GM23338 (cell line): ENCODE measurements around the gene POR. TPM values are rescaled to one million over a fixed set of nuclear protein-coding genes. Genes with fewer than 3 reads are reported as not detected.

ENCODE experiments used
- ATAC-seq: fragments of 200-7000 bp; cut with Tn5 transposase; 3 replicates; pipeline ENCODE4 v1.9.1; 2020
- DNase-seq: peaks from one replicate; pipeline ENCODE4 v3.0.0-alpha.2; 2015; ENCODE audit warnings: low spot score
- H2AFZ ChIP-seq: fragments of 200-600 bp; sonication (generic); 2 replicates; pipeline ENCODE4 v1.8.0; 2016; ENCODE audit warnings: antibody characterized with exemption, mild to moderate bottlenecking, moderate library complexity
- H3F3A ChIP-seq: fragments of 200-600 bp; sonication (generic); replicated peaks from 2 replicates; pipeline ENCODE4 v1.8.0; 2017; ENCODE audit warnings: antibody characterized with exemption, mixed run types, low read depth
- H3K27ac ChIP-seq: fragments of 200-600 bp; sonication (generic); 2 replicates; pipeline ENCODE4 v1.6.1; 2016; ENCODE audit warnings: low read depth
- H3K27me3 ChIP-seq: fragments of 200-600 bp; sonication (generic); 2 replicates; pipeline ENCODE4 v1.8.0; 2016; ENCODE audit warnings: mild to moderate bottlenecking, mixed run types, moderate library complexity; ENCODE audit not compliant: insufficient read depth
- H3K36me3 ChIP-seq: fragments of 200-600 bp; sonication (generic); 2 replicates; pipeline ENCODE4 v1.8.0; 2016; ENCODE audit warnings: mild to moderate bottlenecking; ENCODE audit not compliant: insufficient read depth
- H3K4me1 ChIP-seq: fragments of 200-600 bp; sonication (generic); 2 replicates; pipeline ENCODE4 v1.8.0; 2016; ENCODE audit warnings: mild to moderate bottlenecking, moderate library complexity; ENCODE audit not compliant: insufficient read depth
- H3K4me2 ChIP-seq: fragments of 200-600 bp; sonication (generic); 2 replicates; pipeline ENCODE4 v1.7.1; 2017; ENCODE audit warnings: mixed run types
- H3K4me3 ChIP-seq: fragments of 200-600 bp; sonication (generic); 2 replicates; pipeline ENCODE4 v1.6.1; 2016; ENCODE audit warnings: mixed run types
- H3K79me2 ChIP-seq: fragments of 200-600 bp; sonication (generic); replicated peaks from 2 replicates; pipeline ENCODE4 v1.8.0; 2017; ENCODE audit warnings: mild to moderate bottlenecking; ENCODE audit not compliant: insufficient read depth
- H3K9me2 ChIP-seq: fragments of 200-600 bp; sonication (generic); 2 replicates; pipeline ENCODE4 v1.8.0; 2017; ENCODE audit not compliant: insufficient read depth
- H4K20me1 ChIP-seq: fragments of 200-600 bp; sonication (generic); replicated peaks from 2 replicates; pipeline ENCODE4 v1.8.0; 2017; ENCODE audit warnings: mild to moderate bottlenecking; ENCODE audit not compliant: insufficient read depth
- H3K27ac Mint-ChIP-seq: 2 replicates; pipeline ENCODE4 v1.8.0; 2020; ENCODE audit warnings: inconsistent platforms, mild to moderate bottlenecking, moderate library complexity, mixed read lengths
- H3K27me3 Mint-ChIP-seq: 3 replicates; pipeline ENCODE4 v1.8.0; 2022; ENCODE audit warnings: low read depth, mild to moderate bottlenecking, moderate library complexity, mixed read lengths, inconsistent platforms; ENCODE audit not compliant: insufficient read depth, poor library complexity
- H3K36me3 Mint-ChIP-seq: 3 replicates; pipeline ENCODE4 v1.8.0; 2021; ENCODE audit warnings: low read depth, mild to moderate bottlenecking, inconsistent platforms, moderate library complexity, mixed read lengths
- H3K4me1 Mint-ChIP-seq: 3 replicates; pipeline ENCODE4 v1.8.0; 2020; ENCODE audit warnings: mild to moderate bottlenecking, inconsistent platforms, mixed read lengths
- H3K4me3 Mint-ChIP-seq: 3 replicates; pipeline ENCODE4 v1.8.0; 2021; ENCODE audit warnings: moderate library complexity, mild to moderate bottlenecking, inconsistent platforms, mixed read lengths
- H3K9me3 Mint-ChIP-seq: 3 replicates; pipeline ENCODE4 v1.8.0; 2020; ENCODE audit warnings: moderate library complexity, mild to moderate bottlenecking, inconsistent platforms, mixed read lengths
- CREB1 ChIP-seq: fragments of 250-450 bp; sonication (Bioruptor Pico); IDR thresholded peaks from 2 replicates; pipeline ENCODE4 v1.5.0; 2020; ENCODE audit warnings: low read depth, mild to moderate bottlenecking, moderate library complexity
- ETS1 ChIP-seq: IDR thresholded peaks from 2 replicates; pipeline ENCODE4 v1.6.1; 2016; ENCODE audit warnings: antibody characterized with exemption
- EZH2 ChIP-seq: fragments of 200-600 bp; sonication (generic); IDR thresholded peaks from one replicate; pipeline ENCODE4 v1.8.0; 2017; ENCODE audit warnings: antibody characterized with exemption, mild to moderate bottlenecking, low read depth; ENCODE audit not compliant: unreplicated experiment
- EZH2phosphoT487 ChIP-seq: fragments of 200-600 bp; sonication (generic); IDR thresholded peaks from one replicate; pipeline ENCODE4 v1.8.1; 2018; ENCODE audit warnings: antibody characterized with exemption; ENCODE audit not compliant: unreplicated experiment
- JUNB ChIP-seq: IDR thresholded peaks from one replicate; pipeline ENCODE4 v1.6.1; 2016; ENCODE audit warnings: antibody characterized with exemption; ENCODE audit not compliant: unreplicated experiment
- NANOG ChIP-seq: IDR thresholded peaks from 2 replicates; pipeline ENCODE4 v1.6.1; 2016; ENCODE audit warnings: antibody characterized with exemption, borderline replicate concordance
- POLR2AphosphoS5 ChIP-seq: IDR thresholded peaks from 2 replicates; pipeline ENCODE4 v1.6.1; 2016; ENCODE audit warnings: antibody characterized with exemption, low read depth
- REST ChIP-seq: IDR thresholded peaks from one replicate; pipeline ENCODE4 v1.6.1; 2018; ENCODE audit warnings: antibody characterized with exemption; ENCODE audit not compliant: unreplicated experiment
- STAT1 ChIP-seq: IDR thresholded peaks from one replicate; pipeline ENCODE4 v1.6.1; 2016; ENCODE audit warnings: antibody characterized with exemption; ENCODE audit not compliant: unreplicated experiment
- ZNF114 ChIP-seq: fragments of 250-450 bp; sonication (Bioruptor Pico); IDR thresholded peaks from 2 replicates; pipeline ENCODE4 v1.5.0; 2020; ENCODE audit warnings: mild to moderate bottlenecking, moderate library complexity
- ZNF331 ChIP-seq: fragments of 250-450 bp; sonication (Bioruptor Pico); IDR thresholded peaks from 2 replicates; pipeline ENCODE4 v1.5.0; 2020; ENCODE audit warnings: low read depth, mild to moderate bottlenecking, moderate library complexity
- ZNF462 ChIP-seq: fragments of 250-450 bp; sonication (Bioruptor Pico); IDR thresholded peaks from 2 replicates; pipeline ENCODE4 v1.5.0; 2020; ENCODE audit warnings: mild to moderate bottlenecking, moderate library complexity
- polyA plus RNA-seq: library from polyadenylated mRNA; unstranded; fragments of >200 nt; fragmentation: Nextera tagmentation; extraction: Ambion mirVana; gene quantifications from 2 replicates; pipeline ENCODE4 v1.2.1, GENCODE V29; 2016
- total RNA-seq: library from RNA; depleted of rRNA; stranded (reverse); fragments of >200 nt; shearing (Covaris generic); gene quantifications from 2 replicates; pipeline ENCODE4 v1.2.3, GENCODE V29; 2014
- TF ChIP-seq, protein P1 (sequence below), 2 experiments: fragments of 200-600 bp in 1 of 2; sonication (generic) in 1 of 2; conservative IDR thresholded peaks; 2 replicates each; pipeline versions ENCODE4 v1.5.1 to v1.6.1; 2016 to 2017; ENCODE audit warnings: antibody characterized with exemption in 2 of 2, low read depth in 2 of 2, mild to moderate bottlenecking in 2 of 2, moderate library complexity in 1 of 2

Gene POR
- total and polyA plus RNA-seq, 2 experiments from 2014 or later, result 126 to 164 TPM

GRCh38 chr7:76000566-76000965 is 85.6 kb downstream of the POR start:
- Histone ChIP-seq H3K4me3 (no peak overlapping the region), H3K27me3 (no peaks in the 10 kb centered on the region), H3K27ac (no peak overlapping the region), H3K36me3 (no peaks in the 10 kb centered on the region; the same call in 1 of the 2 replicates), H3F3A (peaks cover 1% of the 10 kb centered on the region; the same call in 1 of the 2 replicates), H2AFZ (no peak overlapping the region), H3K9me2 (no peaks in the 10 kb centered on the region), H3K79me2 (no peaks in the 10 kb centered on the region), H3K4me1 (no peaks in the 10 kb centered on the region), H3K4me2 (no peak overlapping the region), H4K20me1 (no peaks in the 10 kb centered on the region)
- H3K4me3 Mint-ChIP-seq, result no peak overlapping the region
- H3K27me3 Mint-ChIP-seq, result peaks cover 1% of the 10 kb centered on the region
- H3K27ac Mint-ChIP-seq, result no peak overlapping the region
- 0 out of 3 replicates have a peak, but pooled peaks cover 3% of the 10 kb centered on the region for H3K4me1 Mint-ChIP-seq
- no peak; the same call in 2 of the 3 replicates for ATAC-seq
- TF ChIP-seq REST (no peak), EZH2phosphoT487 (no peak), ZNF462 (CRISPR knock-in tag) (no peak), ZNF114 (CRISPR knock-in tag) (no peak), STAT1 (no peak), ZNF331 (CRISPR knock-in tag) (no peak), JUNB (no peak), EZH2 (no peak), POLR2AphosphoS5 (no peak), ETS1 (no peak), NANOG (no peak), CREB1 (CRISPR knock-in tag) (no peak)
- TF ChIP-seq, protein P1, sequence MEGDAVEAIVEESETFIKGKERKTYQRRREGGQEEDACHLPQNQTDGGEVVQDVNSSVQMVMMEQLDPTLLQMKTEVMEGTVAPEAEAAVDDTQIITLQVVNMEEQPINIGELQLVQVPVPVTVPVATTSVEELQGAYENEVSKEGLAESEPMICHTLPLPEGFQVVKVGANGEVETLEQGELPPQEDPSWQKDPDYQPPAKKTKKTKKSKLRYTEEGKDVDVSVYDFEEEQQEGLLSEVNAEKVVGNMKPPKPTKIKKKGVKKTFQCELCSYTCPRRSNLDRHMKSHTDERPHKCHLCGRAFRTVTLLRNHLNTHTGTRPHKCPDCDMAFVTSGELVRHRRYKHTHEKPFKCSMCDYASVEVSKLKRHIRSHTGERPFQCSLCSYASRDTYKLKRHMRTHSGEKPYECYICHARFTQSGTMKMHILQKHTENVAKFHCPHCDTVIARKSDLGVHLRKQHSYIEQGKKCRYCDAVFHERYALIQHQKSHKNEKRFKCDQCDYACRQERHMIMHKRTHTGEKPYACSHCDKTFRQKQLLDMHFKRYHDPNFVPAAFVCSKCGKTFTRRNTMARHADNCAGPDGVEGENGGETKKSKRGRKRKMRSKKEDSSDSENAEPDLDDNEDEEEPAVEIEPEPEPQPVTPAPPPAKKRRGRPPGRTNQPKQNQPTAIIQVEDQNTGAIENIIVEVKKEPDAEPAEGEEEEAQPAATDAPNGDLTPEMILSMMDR (conservative IDR thresholded peaks at IDR 0.05; ENCODE audit: low read depth in 2 of 2), result no peak
- no peaks in the 10 kb centered on the region; the same call in 1 of the 3 replicates for H3K9me3 Mint-ChIP-seq
- DNase-seq, result no peak
- peaks cover 22% of the 10 kb centered on the region for H3K36me3 Mint-ChIP-seq
